ENCODE data around the gene MLH3.
"Not testable (repeated sequence)": the region's sequence is repeated elsewhere in the genome, so short reads cannot be mapped to it uniquely, and the experiment has no call there.

The MLH3 gene

GRCh38 chr14:75067765-75068164 lies 16.5 kb upstream of the MLH3 start:
- not testable (repeated sequence) for H2AK5ac ChIP-seq (ENCODE audit: low read depth, low read length); H3K9ac ChIP-seq (ENCODE audit: low read depth, low read length, poor library complexity); H3K4ac ChIP-seq (ENCODE audit: low read length); DNase-seq (ENCODE audit: low spot score); H2AFZ ChIP-seq (ENCODE audit: low read length); H3K27me3 ChIP-seq (ENCODE audit: control insufficient read depth in 3 of 3, insufficient read depth in 3 of 3, low read depth in 1 of 3, low read length in 3 of 3); H3K4me3 ChIP-seq (ENCODE audit: low read length in 2 of 2); H3K23ac ChIP-seq (ENCODE audit: low read depth, low read length, poor library complexity); H2BK5ac ChIP-seq (ENCODE audit: low read length); H3K4me2 ChIP-seq (ENCODE audit: insufficient read depth, low read length, poor library complexity, severe bottlenecking); H3K79me1 ChIP-seq (ENCODE audit: low read depth, low read length); H3K18ac ChIP-seq (ENCODE audit: low read length); H3K36me3 ChIP-seq (replicated peaks in 1 of 2; ENCODE audit: control insufficient read depth in 2 of 2, insufficient read depth in 2 of 2, low read length in 2 of 2); H2BK12ac ChIP-seq (ENCODE audit: low read length); H3K14ac ChIP-seq (ENCODE audit: low read length); H3K9me3 ChIP-seq (replicated peaks in 1 of 2; ENCODE audit: control insufficient read depth in 2 of 2, insufficient read depth in 1 of 2, low read depth in 1 of 2, low read length in 2 of 2); H2BK15ac ChIP-seq (ENCODE audit: low read length); H4K8ac ChIP-seq (ENCODE audit: low read depth, low read length); H4K91ac ChIP-seq (ENCODE audit: low read depth, low read length, poor library complexity); H3K27ac ChIP-seq (replicated peaks; ENCODE audit: low read length); H2BK120ac ChIP-seq (ENCODE audit: low read depth, low read length)
- peaks cover 9 to 13% of the 10 kb centered on the region in 2 donors for H3K4me1 ChIP-seq (ENCODE audit: control insufficient read depth in 2 of 2, insufficient read depth in 1 of 2, low read depth in 1 of 2, low read length in 2 of 2)
- WGBS, 2 donors (ENCODE audit: extremely low coverage in 2 of 2, insufficient read length in 2 of 2, insufficient replicate concordance in 1 of 2): no CpG with 5 or more reads among the region's 4 CpGs

GRCh38 chr14:75067212-75067611 lies 15.9 kb upstream of the MLH3 start:
- Histone ChIP-seq H3K14ac (ENCODE audit: low read length) (no peak overlapping the region), H3K36me3 (replicated peaks in 1 of 2; ENCODE audit: control insufficient read depth in 2 of 2, insufficient read depth in 2 of 2, low read length in 2 of 2) (no peaks in the 10 kb centered on the region), H4K91ac (ENCODE audit: low read depth, low read length, poor library complexity) (no peak overlapping the region), H3K79me1 (ENCODE audit: low read depth, low read length) (peaks cover 6% of the 10 kb centered on the region), H2AK5ac (ENCODE audit: low read depth, low read length) (no peak overlapping the region), H3K4me3 (ENCODE audit: low read length in 2 of 2) (no peak overlapping the region), H2BK12ac (ENCODE audit: low read length) (no peak overlapping the region), H4K8ac (ENCODE audit: low read depth, low read length) (no peak overlapping the region), H3K9ac (ENCODE audit: low read depth, low read length, poor library complexity) (no peak overlapping the region), H3K4ac (ENCODE audit: low read length) (no peak overlapping the region), H3K27ac (replicated peaks; ENCODE audit: low read length) (no peak overlapping the region), H2BK15ac (ENCODE audit: low read length) (no peak overlapping the region), H2BK120ac (ENCODE audit: low read depth, low read length) (no peak overlapping the region), H3K27me3 (ENCODE audit: control insufficient read depth in 3 of 3, insufficient read depth in 3 of 3, low read depth in 1 of 3, low read length in 3 of 3) (peaks cover 0 to 5% (median 0%) of the 10 kb centered on the region in 3 experiments), H3K4me1 (ENCODE audit: control insufficient read depth in 2 of 2, insufficient read depth in 1 of 2, low read depth in 1 of 2, low read length in 2 of 2) (peaks cover 11 to 15% of the 10 kb centered on the region in 2 donors), H2AFZ (ENCODE audit: low read length) (no peak overlapping the region), H3K4me2 (ENCODE audit: insufficient read depth, low read length, poor library complexity, severe bottlenecking) (no peak overlapping the region), H2BK5ac (ENCODE audit: low read length) (no peak overlapping the region), H3K23ac (ENCODE audit: low read depth, low read length, poor library complexity) (no peak overlapping the region), H3K9me3 (replicated peaks in 1 of 2; ENCODE audit: control insufficient read depth in 2 of 2, insufficient read depth in 1 of 2, low read depth in 1 of 2, low read length in 2 of 2) (no peaks in the 10 kb centered on the region), H3K18ac (ENCODE audit: low read length) (no peak overlapping the region)
- no CpG with 5 or more reads among the region's 1 CpG for WGBS, 2 donors (ENCODE audit: extremely low coverage in 2 of 2, insufficient read length in 2 of 2, insufficient replicate concordance in 1 of 2)
- no peak for DNase-seq (ENCODE audit: low spot score)

GRCh38 chr14:75066691-75067090 lies 15.4 kb upstream of the MLH3 start:
- no peak overlapping the region for H3K9ac ChIP-seq (ENCODE audit: low read depth, low read length, poor library complexity)
- H3K23ac ChIP-seq (ENCODE audit: low read depth, low read length, poor library complexity): no peak overlapping the region
- no peak overlapping the region for H3K4me2 ChIP-seq (ENCODE audit: insufficient read depth, low read length, poor library complexity, severe bottlenecking)
- no CpG with 5 or more reads among the region's 3 CpGs for WGBS, 2 donors (ENCODE audit: extremely low coverage in 2 of 2, insufficient read length in 2 of 2, insufficient replicate concordance in 1 of 2)
- no peak overlapping the region for H2BK120ac ChIP-seq (ENCODE audit: low read depth, low read length)
- peaks cover 11 to 15% of the 10 kb centered on the region in 2 donors for H3K4me1 ChIP-seq (ENCODE audit: control insufficient read depth in 2 of 2, insufficient read depth in 1 of 2, low read depth in 1 of 2, low read length in 2 of 2)
- H3K27ac ChIP-seq (replicated peaks; ENCODE audit: low read length): no peak overlapping the region
- no peaks in the 10 kb centered on the region for H3K9me3 ChIP-seq (replicated peaks in 1 of 2; ENCODE audit: control insufficient read depth in 2 of 2, insufficient read depth in 1 of 2, low read depth in 1 of 2, low read length in 2 of 2)
- no peak overlapping the region for H2AFZ ChIP-seq (ENCODE audit: low read length)
- H3K18ac ChIP-seq (ENCODE audit: low read length): no peak overlapping the region
- no peak overlapping the region for H3K4me3 ChIP-seq (ENCODE audit: low read length in 2 of 2)
- peaks cover 0 to 5% (median 0%) of the 10 kb centered on the region in 3 experiments for H3K27me3 ChIP-seq (ENCODE audit: control insufficient read depth in 3 of 3, insufficient read depth in 3 of 3, low read depth in 1 of 3, low read length in 3 of 3)
- no peak overlapping the region for H4K91ac ChIP-seq (ENCODE audit: low read depth, low read length, poor library complexity)
- peaks cover 6% of the 10 kb centered on the region for H3K79me1 ChIP-seq (ENCODE audit: low read depth, low read length)
- H2AK5ac ChIP-seq (ENCODE audit: low read depth, low read length): no peak overlapping the region
- H3K36me3 ChIP-seq (replicated peaks in 1 of 2; ENCODE audit: control insufficient read depth in 2 of 2, insufficient read depth in 2 of 2, low read length in 2 of 2): peaks cover 0 to under 1% of the 10 kb centered on the region in 2 donors
- H2BK12ac ChIP-seq (ENCODE audit: low read length): no peak overlapping the region
- no peak overlapping the region for H3K14ac ChIP-seq (ENCODE audit: low read length)
- no peak overlapping the region for H4K8ac ChIP-seq (ENCODE audit: low read depth, low read length)
- H2BK5ac ChIP-seq (ENCODE audit: low read length): no peak overlapping the region
- no peak overlapping the region for H3K4ac ChIP-seq (ENCODE audit: low read length)
- no peak overlapping the region for H2BK15ac ChIP-seq (ENCODE audit: low read length)
- DNase-seq (ENCODE audit: low spot score): no peak

- H3K23ac ChIP-seq (ENCODE audit: low read depth, low read length, poor library complexity): no peak overlapping the region
- no peak overlapping the region for H2BK120ac ChIP-seq (ENCODE audit: low read depth, low read length)
- H3K4me3 ChIP-seq (ENCODE audit: low read length in 2 of 2): peak overlapping the region; percentile 37 to 88
- H3K4me2 ChIP-seq (ENCODE audit: insufficient read depth, low read length, poor library complexity, severe bottlenecking): peak overlapping the region; percentile 47
- no peak overlapping the region for H3K27ac ChIP-seq (replicated peaks; ENCODE audit: low read length)
- DNase-seq (ENCODE audit: low spot score): no peak
- H3K79me1 ChIP-seq (ENCODE audit: low read depth, low read length): peaks cover 6% of the 10 kb centered on the region
- H3K36me3 ChIP-seq (replicated peaks in 1 of 2; ENCODE audit: control insufficient read depth in 2 of 2, insufficient read depth in 2 of 2, low read length in 2 of 2): peaks cover 0 to 25% of the 10 kb centered on the region in 2 donors
- H2AK5ac ChIP-seq (ENCODE audit: low read depth, low read length): no peak overlapping the region
- no peak overlapping the region for H2BK15ac ChIP-seq (ENCODE audit: low read length)
- no peak overlapping the region for H4K91ac ChIP-seq (ENCODE audit: low read depth, low read length, poor library complexity)
- H3K9me3 ChIP-seq (replicated peaks in 1 of 2; ENCODE audit: control insufficient read depth in 2 of 2, insufficient read depth in 1 of 2, low read depth in 1 of 2, low read length in 2 of 2): peaks cover 0 to 21% of the 10 kb centered on the region in 2 donors
- H3K9ac ChIP-seq (ENCODE audit: low read depth, low read length, poor library complexity): no peak overlapping the region
- peaks cover 7 to 11% of the 10 kb centered on the region in 2 donors for H3K4me1 ChIP-seq (ENCODE audit: control insufficient read depth in 2 of 2, insufficient read depth in 1 of 2, low read depth in 1 of 2, low read length in 2 of 2)
- H3K4ac ChIP-seq (ENCODE audit: low read length): no peak overlapping the region
- H2BK12ac ChIP-seq (ENCODE audit: low read length): no peak overlapping the region
- peaks cover 0 to 5% (median 0%) of the 10 kb centered on the region in 3 experiments for H3K27me3 ChIP-seq (ENCODE audit: control insufficient read depth in 3 of 3, insufficient read depth in 3 of 3, low read depth in 1 of 3, low read length in 3 of 3)
- WGBS, 2 donors (ENCODE audit: extremely low coverage in 2 of 2, insufficient read length in 2 of 2, insufficient replicate concordance in 1 of 2): no CpG with 5 or more reads among the region's 8 CpGs
- H3K14ac ChIP-seq (ENCODE audit: low read length): no peak overlapping the region
- H4K8ac ChIP-seq (ENCODE audit: low read depth, low read length): no peak overlapping the region
- H2BK5ac ChIP-seq (ENCODE audit: low read length): no peak overlapping the region
- H2AFZ ChIP-seq (ENCODE audit: low read length): peak overlapping the region; percentile 94
- H3K18ac ChIP-seq (ENCODE audit: low read length): no peak overlapping the region
Measured at GRCh38 chr14:75064205-75064567, 12.9 kb upstream of the MLH3 start.

Measured in neuronal stem cell (in vitro differentiated cells).